GM19023 (cell line): ENCODE data around the gene ZNF236.

Experiments
- ATAC-seq: cut with Tn5 transposase; IDR thresholded peaks from one replicate; pipeline ENCODE4 v1.9.1; 2021; ENCODE audit warnings: mild to moderate bottlenecking, moderate library complexity; ENCODE audit not compliant: unreplicated experiment

ZNF236 gene

DNA sequence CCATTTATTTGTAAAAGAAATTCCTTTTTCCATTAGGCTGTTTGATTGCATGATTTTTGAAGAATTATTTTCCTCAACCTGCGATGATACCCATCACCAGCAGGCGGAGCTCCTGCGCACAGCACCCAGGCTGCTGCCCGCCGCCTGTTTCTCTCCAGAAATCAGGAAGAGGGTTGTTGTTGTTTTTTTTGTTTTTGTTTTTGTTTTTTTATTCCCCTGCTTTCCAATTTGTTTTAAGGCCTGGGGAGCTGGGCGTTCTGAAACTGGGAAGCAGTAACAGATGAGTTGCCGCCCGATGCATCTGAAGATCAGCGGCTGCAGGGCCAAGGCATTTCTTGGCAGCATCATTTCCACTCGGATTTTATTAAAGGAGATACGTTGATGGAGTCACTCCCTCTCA lies 178.2 kb downstream of the ZNF236 start:
- no peak for ATAC-seq

GRCh38 chr18:77001041-77001440 lies 178.7 kb downstream of the ZNF236 start:
- no peak for ATAC-seq

DNA sequence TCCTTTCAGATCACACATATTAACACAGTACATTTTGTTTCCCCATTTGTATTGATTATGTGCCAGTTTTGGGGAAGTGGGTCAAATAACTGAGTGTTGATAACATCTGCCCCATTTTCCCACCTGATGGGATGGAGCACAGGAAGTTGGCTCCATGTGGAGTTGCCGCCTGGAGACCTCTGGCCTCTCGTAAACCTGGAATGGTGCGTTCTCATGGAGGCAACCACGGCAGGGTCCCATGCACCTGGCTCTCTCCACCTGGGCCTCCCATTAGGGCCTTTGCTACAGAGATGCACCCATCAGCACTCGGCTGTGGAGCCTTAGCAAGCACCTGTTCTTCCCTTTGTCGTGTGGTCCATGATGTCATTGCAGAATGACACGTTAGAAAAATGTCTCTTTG lies 179.6 kb downstream of the ZNF236 start:
- no peak for ATAC-seq

- ATAC-seq, result no peak
Observed at GRCh38 chr18:77002496-77002895, 180.1 kb downstream of the ZNF236 start.

DNA sequence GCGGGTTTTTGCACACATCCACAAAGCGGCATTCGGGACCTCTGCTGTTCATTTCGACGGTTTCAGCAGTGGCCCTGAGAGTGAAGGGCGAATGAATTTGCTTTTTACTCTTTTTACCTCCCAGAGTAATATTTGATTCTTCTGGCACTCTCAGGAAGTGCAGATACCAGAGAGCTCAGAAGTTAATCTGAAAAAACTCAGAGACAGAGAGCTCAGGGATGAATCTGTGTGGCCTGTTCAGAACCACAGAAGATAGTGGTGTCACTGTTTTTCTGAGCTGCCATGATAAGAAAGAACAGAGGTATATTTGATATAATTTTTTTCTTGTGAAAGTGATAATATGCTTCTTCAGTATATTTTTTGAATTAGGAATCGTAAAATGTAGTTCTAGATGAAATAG lies 181.0 kb downstream of the ZNF236 start:
- ATAC-seq, result no peak

DNA sequence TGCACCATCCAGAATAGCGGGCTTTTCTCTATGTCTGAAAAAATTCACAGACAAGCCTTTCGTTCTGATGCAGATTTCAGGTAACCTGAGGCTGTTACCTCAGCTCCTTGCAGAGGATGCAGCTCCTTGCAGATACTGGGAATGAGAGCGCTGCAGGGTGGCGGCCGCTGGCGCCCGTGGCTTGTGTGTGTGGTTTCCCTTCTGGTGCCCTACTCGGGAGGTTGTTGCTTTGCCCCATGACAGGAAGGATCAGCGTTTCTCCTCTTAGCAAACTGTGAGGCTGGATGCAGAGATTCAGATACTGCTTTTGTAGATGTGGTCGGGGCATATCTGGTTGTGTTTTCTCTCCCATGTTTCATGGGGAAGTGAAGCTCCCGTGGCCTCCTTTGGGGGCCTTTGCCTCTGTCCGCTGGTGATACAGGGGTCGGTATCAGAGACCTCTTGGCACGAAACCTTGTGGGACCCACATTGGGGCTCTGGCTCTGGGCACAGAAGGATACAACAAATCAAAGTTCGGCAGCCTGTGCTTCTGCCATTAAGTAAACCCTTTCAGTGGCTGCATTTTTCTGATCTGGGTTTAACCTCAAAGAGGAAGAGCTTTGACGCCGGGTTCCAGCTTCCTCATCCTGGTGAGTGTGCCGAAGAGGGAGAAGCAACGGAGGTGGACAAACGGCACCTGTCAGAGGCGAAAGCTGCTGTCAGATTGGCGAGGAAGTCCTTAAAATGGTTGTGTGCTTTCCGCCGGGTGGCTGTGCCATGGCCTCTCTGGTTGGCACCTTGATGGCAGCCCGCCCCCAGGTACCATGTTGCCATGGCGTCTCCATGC lies 182.4 kb downstream of the ZNF236 start:
- ATAC-seq, result no peak

DNA sequence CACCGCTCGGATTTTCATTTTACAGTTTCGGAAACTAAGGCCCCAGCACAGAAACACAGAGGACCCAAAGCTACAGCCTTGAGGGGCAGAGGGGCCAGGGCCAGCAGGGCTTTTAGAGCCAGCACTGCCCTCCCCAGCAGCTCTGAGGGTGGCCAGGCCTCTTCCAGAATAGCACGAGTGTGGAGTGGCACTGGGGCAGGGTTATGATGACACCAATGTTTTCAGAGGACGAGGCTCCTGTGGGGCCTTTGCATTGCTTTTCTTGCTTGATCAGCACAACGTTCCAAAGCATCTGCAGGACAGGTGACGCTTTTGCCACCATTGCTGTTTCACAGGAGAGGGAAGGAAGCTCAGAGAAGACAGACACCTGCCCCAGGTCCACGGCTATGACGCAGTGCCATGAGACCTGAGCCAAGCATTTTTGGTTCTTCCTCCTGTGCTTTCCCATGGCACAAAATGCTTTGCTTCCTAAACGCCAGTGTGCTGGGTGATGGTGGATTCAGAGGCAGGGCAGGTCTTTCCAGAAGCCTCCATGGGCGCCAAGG lies 183.4 kb downstream of the ZNF236 start:
- no peak for ATAC-seq

- no peak for ATAC-seq
Observed at GRCh38 chr18:77006305-77007175, 184.2 kb downstream of the ZNF236 start.

DNA sequence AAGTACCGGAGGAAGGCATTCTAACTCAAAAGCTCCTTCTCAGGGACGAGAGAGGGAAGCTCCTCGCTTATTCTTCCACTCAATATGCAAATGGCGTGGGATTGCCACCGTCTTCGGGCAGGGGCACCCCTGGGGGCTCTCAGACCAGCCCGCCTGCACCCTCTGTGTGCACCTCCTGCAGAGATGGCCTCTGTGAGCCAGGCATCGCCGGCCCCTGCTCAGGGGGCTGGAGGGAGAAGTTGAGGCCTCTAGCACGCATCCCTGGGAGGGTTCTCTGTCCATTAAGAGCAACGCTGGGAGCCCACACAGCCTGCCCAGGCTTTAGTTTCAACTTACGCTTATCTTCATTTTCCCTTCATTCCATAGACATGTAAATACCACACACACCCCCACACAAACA lies 184.9 kb downstream of the ZNF236 start:
- ATAC-seq, result no peak

DNA sequence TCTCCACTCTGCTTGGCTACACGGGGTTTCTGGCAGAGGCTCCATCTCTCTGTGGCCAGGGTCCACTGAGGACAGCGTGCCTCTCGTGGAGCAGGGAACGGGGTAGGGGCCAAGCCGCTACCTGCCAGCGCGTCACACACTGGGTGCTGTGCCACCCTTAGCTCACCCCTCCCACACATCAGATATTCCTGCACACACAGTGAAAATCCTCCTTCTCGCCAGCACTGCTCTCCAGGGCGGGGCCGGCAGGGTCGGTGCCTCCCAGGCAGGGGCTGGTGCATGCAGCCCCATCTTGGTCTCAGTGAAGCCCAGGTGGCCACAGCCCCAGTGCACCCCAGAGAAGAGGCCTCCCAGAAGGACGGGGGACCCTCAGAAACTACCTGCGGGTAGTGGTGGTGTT lies 185.6 kb downstream of the ZNF236 start:
- no peak for ATAC-seq

DNA sequence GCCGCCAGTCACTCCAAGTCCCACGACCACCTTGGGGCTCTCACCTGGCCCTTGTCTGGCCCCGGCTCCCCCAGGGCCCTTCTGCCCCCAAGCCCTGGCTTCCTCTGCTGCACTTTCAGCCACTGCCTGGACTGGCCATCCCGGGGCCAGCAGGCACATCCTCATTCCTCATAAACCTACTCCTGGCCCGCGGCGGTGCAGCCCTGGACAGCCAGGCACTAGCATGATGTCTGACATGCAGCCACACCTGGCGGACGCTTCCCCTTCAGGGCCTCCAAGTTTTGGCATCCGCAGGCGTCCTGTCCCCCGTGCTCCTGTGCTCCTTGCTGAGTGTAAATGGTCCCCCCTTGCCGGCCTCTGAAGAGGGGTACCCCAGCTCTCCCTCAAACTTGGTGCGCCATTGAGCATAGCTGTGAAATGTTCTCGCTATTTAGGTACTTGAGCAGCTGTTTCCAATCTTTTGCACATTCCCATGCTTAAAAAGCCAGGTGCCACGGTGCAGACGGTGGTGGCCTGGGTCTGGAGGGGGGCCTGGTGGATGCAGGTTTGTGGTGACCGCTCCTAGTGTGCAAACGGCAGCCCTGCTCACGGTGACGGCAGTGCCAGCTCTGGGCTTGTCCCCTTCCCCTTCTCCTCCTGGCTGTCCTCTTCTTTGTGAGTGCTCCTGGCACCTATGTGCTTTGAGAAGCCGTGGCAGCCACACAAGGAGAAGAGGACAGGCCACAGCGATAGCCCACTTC lies 186.4 kb downstream of the ZNF236 start:
- no peak for ATAC-seq

DNA sequence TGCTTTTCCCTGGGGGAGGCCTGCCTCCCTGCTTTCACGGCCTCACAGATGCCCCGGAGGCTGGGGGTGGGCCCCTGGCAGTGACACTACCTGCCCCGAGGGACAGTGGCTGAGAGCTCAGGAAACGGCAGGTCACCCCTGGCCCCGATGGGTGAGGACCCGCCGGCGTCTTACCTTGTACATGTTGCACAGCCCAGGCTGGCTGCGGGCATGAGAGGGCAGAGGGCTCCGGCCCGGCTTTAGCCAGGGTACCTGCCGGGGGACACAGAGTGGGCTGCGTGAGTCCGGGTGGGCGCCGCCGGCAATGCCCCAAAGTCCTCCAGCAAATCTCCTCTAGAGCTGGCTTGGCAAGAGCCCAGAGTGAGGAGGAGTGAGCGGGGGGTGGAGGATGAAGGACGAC lies 187.3 kb downstream of the ZNF236 start:
- ATAC-seq, result no peak

DNA sequence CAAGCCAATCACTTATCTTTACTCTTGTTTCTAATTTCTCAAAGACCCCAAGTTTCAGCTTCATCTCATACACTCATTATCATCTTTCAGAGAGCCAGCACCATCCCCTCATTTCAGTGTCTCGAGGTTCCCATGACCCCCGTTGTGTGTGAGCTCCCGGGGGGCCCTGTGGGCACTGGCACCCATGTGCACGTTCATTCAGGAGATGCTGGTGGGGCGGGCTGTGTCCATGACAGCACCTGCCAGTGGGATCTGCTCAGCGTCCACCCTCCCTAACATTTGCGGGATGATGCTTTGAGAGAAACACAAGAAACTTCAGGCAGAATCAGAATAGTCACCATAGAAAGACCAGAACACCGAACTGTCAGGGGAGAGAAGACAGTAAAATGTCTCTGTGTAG lies 189.8 kb downstream of the ZNF236 start:
- no peak for ATAC-seq

DNA sequence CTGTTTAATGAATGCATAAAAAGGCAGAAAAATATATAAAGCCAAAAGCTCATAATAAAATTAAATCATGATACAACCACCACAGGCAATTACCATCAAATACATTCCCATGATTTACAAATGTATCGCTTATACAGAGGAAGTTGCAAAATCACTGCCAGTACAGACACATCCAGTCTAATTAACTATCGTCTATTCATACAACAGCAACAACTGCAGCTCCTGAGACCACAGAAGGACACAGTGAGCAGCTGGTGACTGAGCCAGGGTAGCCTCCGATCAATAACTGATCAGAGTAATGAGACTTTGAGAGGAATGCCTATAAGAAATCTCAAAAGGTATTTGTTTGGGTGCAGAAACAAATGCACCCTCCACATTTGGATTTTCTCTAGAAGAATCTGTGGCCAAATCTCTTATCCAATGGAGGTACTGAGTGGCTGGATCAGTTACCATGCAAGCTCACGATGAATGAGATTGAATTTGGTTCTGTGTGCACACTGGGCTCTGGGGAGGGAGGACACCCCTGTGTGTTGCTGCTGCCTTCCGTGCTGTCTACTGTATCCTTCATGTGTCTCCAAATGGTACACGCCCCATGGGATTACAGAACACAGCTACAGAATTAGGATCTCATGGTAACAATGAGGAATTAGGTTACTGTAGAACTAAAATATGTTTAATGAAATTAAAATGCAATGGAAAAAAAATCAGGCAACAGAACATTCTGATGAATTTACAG lies 190.6 kb downstream of the ZNF236 start:
- no peak for ATAC-seq

- ATAC-seq, result no peak
Observed at GRCh38 chr18:77013811-77014521, 191.6 kb downstream of the ZNF236 start.

GRCh38 chr18:77014538-77014937 lies 192.2 kb downstream of the ZNF236 start:
- ATAC-seq, result no peak

GRCh38 chr18:77015169-77015568 lies 192.8 kb downstream of the ZNF236 start:
- no peak for ATAC-seq

DNA sequence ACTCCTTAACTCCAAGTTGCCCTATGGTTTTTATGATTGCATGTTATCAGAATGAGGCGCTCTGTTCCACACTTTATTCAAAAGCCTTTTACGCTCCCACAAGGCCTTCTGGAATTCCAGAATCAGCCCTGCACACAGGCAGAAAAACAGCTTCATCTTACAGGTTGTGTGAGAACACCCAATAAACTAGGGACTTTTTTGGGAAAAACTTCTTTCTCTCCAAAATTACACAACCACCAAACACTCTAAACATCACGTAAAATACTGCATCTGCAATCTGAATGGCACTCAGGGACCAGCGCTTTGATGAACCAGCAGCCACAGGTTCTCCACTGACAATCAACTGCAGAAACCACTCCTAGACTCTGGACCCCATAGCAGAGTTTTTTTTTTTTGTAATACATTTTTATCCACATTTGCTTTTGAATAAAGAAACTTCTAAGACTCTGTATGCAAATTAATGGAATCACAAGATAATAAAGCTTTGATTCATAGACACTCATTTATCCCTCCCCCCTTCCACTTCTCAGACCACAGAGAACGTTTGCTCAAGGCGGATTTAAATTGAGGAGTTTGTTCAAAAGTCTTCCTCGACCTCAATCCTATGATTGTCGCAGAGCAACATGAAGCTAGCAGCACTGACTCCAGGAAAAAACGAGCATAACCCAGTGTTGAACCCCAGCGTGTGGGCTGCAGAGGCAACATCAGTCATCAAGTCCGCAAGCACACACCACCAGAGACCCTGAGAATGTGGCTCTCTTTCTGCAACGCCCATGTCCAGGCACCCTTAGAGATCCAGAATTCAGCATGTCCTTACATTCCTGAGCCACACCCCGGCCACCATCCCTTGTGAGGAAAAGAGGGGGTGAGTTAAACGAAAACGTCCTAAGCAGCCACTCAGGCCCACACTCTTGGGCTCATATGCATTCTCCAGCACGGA lies 193.7 kb downstream of the ZNF236 start:
- no peak for ATAC-seq

GRCh38 chr18:77016936-77017335 lies 194.6 kb downstream of the ZNF236 start:
- ATAC-seq, result no peak
